CD14-positive monocyte (primary cell): ENCODE results near the gene B3GNT9. TPM values are rescaled to one million over a fixed set of nuclear protein-coding genes. Genes with fewer than 3 reads are reported as not detected.

Experiments used
- DNase-seq, 3 donors: peaks; one replicate each; pipeline ENCODE4 v3.0.0-alpha.2; 2011 to 2022
- H2AFZ ChIP-seq: 2 replicates; pipeline ENCODE4 v1.6.0; 2012; ENCODE audit warnings: mild to moderate bottlenecking, low read depth, low read length, inconsistent platforms; ENCODE audit not compliant: insufficient read depth, poor library complexity, severe bottlenecking
- H3K27ac ChIP-seq, 2 donors: 1 replicate in 1 of 2; 2 replicates in 1 of 2; pipeline ENCODE4 v1.5.1; 2012 to 2013; ENCODE audit warnings: low read length in 2 of 2, control low read depth in 1 of 2, inconsistent platforms in 1 of 2, low read depth in 1 of 2, mild to moderate bottlenecking in 1 of 2
- H3K27me3 ChIP-seq, 2 donors: one replicate each; pipeline versions ENCODE4 v1.6.0 to v1.6.1; 2011 to 2013; ENCODE audit warnings: low read length in 2 of 2; ENCODE audit not compliant: control insufficient read depth in 2 of 2, insufficient read depth in 2 of 2
- H3K36me3 ChIP-seq, 2 donors: replicated peaks in 1 of 2; 1 replicate in 1 of 2; 2 replicates in 1 of 2; pipeline versions ENCODE4 v1.5.1 to v1.6.1; 2012 to 2013; ENCODE audit warnings: low read length in 2 of 2, control low read depth in 1 of 2, inconsistent platforms in 1 of 2, mild to moderate bottlenecking in 1 of 2; ENCODE audit not compliant: insufficient read depth in 2 of 2, control insufficient read depth in 1 of 2
- H3K4me1 ChIP-seq, 2 donors: 1 replicate in 1 of 2; 2 replicates in 1 of 2; pipeline versions ENCODE4 v1.5.1 to v1.6.1; 2012 to 2013; ENCODE audit warnings: low read length in 2 of 2, control low read depth in 1 of 2, inconsistent platforms in 1 of 2, mild to moderate bottlenecking in 1 of 2, moderate library complexity in 1 of 2; ENCODE audit not compliant: insufficient read depth in 2 of 2, control insufficient read depth in 1 of 2
- H3K4me2 ChIP-seq: replicated peaks from 2 replicates; pipeline ENCODE3; 2012; ENCODE audit warnings: low read length, moderate library complexity, mild to moderate bottlenecking; ENCODE audit not compliant: poor library complexity, severe bottlenecking; ENCODE audit errors: extremely low read depth
- H3K4me3 ChIP-seq, 3 experiments: fragments of 200-600 bp in 1 of 3; sonication (generic) in 1 of 3; replicated peaks in 1 of 3; 1 replicate in 2 of 3; 2 replicates in 1 of 3; pipeline ENCODE4 v1.5.1; 2011 to 2013; ENCODE audit warnings: low read length in 3 of 3, mild to moderate bottlenecking in 3 of 3, control low read depth in 2 of 3, low read depth in 2 of 3, inconsistent platforms in 1 of 3, moderate library complexity in 1 of 3
- H3K79me2 ChIP-seq: 2 replicates; pipeline ENCODE4 v1.6.0; 2012; ENCODE audit warnings: mild to moderate bottlenecking, control low read depth, inconsistent platforms, low read length, moderate library complexity; ENCODE audit not compliant: insufficient read depth
- H3K9ac ChIP-seq: 2 replicates; pipeline ENCODE4 v1.6.0; 2017; ENCODE audit warnings: low read length, mild to moderate bottlenecking; ENCODE audit not compliant: insufficient read depth, poor library complexity, severe bottlenecking
- H3K9me3 ChIP-seq, 2 donors: replicated peaks in 1 of 2; 1 replicate in 1 of 2; 2 replicates in 1 of 2; pipeline versions ENCODE4 v1.5.1 to v1.6.1; 2012 to 2013; ENCODE audit warnings: low read length in 2 of 2, control low read depth in 1 of 2; ENCODE audit not compliant: control insufficient read depth in 1 of 2, insufficient read depth in 1 of 2
- H4K20me1 ChIP-seq: 2 replicates; pipeline ENCODE4 v1.6.0; 2012; ENCODE audit warnings: mild to moderate bottlenecking, low read length, control low read depth, moderate library complexity; ENCODE audit not compliant: insufficient read depth
- H3K27ac Mint-ChIP-seq, 7 donors: one replicate each; pipeline ENCODE4 v1.8.0; 2020; ENCODE audit warnings: mild to moderate bottlenecking in 7 of 7, mixed read lengths in 7 of 7, moderate library complexity in 6 of 7, inconsistent platforms in 2 of 7
- H3K27me3 Mint-ChIP-seq, 3 donors: one replicate each; pipeline ENCODE4 v1.8.0; 2021 to 2022; ENCODE audit warnings: low read depth in 3 of 3, mild to moderate bottlenecking in 3 of 3, mixed read lengths in 3 of 3, moderate library complexity in 3 of 3, inconsistent platforms in 1 of 3
- H3K36me3 Mint-ChIP-seq, 2 donors: one replicate each; pipeline ENCODE4 v1.8.0; 2020; ENCODE audit warnings: mixed read lengths in 2 of 2, inconsistent platforms in 1 of 2, mild to moderate bottlenecking in 1 of 2
- H3K4me1 Mint-ChIP-seq: one replicate; pipeline ENCODE4 v1.8.0; 2020; ENCODE audit warnings: mild to moderate bottlenecking, mixed read lengths
- H3K4me3 Mint-ChIP-seq, 2 donors: one replicate each; pipeline ENCODE4 v1.8.0; 2020; ENCODE audit warnings: mild to moderate bottlenecking in 2 of 2, mixed read lengths in 2 of 2, moderate library complexity in 1 of 2
- H3K9me3 Mint-ChIP-seq, 7 donors: one replicate each; pipeline ENCODE4 v1.8.0; 2020 to 2022; ENCODE audit warnings: mixed read lengths in 7 of 7, mild to moderate bottlenecking in 6 of 7, moderate library complexity in 6 of 7, inconsistent platforms in 2 of 7
- WGBS: methylation state at CpG from one replicate; pipeline ENCODE4 v1.1.5; 2013; ENCODE audit warnings: missing lambda C conversion rate; ENCODE audit not compliant: insufficient coverage; 5-methylcytosine and 5-hydroxymethylcytosine counted together
- intact Hi-C, 2 donors: fragments of 100-400 bp; cut with micrococcal nuclease; formaldehyde crosslinking; loops; one replicate each; pipeline versions ENCODE4 v1.15.0 to v1.15.1; 2023
- polyA plus RNA-seq, 3 donors: library from polyadenylated mRNA; depleted of rRNA in 1 of 3; unstranded in 2 of 3; stranded (reverse) in 1 of 3; fragments of 300-500 nt in 2 of 3; fragments of >200 nt in 1 of 3; fragmentation: Illumina TruSeq in 2 of 3; gene quantifications; 1 replicate in 2 of 3; 2 replicates in 1 of 3; pipeline ENCODE4 v1.2.3, GENCODE V29; 2012 to 2021
- TF ChIP-seq, protein P1 (sequence below): fragments of 200-600 bp; IDR thresholded peaks from one replicate; pipeline ENCODE4 v1.8.0; 2022; ENCODE audit warnings: antibody characterized with exemption, mild to moderate bottlenecking

Gene B3GNT9
- polyA plus RNA-seq, 3 donors: 0.10 to 0.67 (median 0.20) TPM

DNA sequence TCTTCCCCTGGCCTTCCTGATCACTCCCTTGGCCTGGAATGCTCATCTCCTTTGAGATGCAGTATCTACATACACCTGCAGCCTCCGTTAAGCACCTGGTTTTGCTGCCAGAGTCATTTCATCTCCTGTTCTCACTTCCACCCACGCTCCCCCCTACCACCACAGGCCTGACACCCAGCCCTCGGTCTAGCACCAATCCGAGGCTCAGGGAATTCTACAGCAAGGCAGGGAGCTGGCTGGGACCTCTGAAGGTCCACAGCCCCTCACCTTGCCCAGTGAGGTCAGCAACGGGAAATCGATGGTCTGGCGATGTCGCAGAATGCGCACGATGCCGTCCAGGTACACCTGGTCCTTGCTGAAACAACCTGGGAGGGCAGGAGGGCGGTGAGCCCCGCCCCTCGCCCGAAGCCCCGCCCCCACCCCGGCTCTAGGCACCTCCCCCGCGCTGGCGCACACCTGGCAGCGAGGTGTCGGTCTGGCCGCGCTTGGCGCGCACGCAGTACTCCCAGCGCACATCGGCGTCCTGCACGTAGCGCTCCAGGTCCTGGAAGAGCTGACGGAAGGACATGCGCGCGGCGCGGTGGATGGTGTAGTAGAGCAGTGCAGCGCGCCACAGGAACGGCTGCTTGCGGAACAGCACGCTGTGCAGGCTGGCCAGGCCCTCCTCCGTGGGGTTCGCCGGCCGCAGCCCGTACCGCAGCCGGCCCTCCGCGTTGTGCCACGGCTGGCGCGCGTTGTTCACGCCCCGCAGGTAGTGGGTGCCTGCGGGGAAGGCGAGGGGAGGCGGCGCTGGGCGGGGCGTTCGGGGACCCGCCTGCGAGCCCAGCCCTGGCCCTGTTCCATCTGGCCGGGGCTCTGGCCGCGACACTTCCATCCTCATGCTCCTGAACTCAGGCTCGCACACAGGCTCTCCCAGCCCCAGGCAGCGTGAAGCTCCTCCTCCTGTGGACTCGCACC is 27.2 kb upstream of the B3GNT9 start:
- Mint-ChIP-seq H3K4me3 (peak overlapping the region; percentile 64 to 91), H3K27me3 (peaks cover 40 to 68% (median 49%) of the 10 kb centered on the region in 3 donors), H3K27ac (peak overlapping the region in 1 of 7 donors; percentile 2)

DNA sequence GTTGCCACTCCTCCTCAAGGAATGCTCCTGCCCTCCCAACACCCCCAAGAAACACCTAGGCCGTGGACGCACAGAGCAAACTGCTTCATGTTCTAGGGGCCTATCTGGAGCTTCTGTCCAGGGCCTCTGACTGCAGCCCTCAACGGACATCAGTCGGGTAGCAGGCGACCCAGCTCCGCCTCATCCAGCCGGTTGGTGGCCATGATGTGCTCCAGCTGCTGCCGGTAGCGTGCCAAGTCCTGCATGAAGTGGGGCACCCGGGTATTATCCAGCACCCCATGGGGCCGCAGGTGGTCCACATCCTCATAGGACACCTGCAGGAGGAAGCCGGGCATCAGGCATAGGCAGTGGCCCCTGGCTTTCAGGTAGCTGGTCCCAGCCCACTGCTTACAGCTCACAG is 25.9 kb upstream of the B3GNT9 start:
- TF ChIP-seq, protein P1, sequence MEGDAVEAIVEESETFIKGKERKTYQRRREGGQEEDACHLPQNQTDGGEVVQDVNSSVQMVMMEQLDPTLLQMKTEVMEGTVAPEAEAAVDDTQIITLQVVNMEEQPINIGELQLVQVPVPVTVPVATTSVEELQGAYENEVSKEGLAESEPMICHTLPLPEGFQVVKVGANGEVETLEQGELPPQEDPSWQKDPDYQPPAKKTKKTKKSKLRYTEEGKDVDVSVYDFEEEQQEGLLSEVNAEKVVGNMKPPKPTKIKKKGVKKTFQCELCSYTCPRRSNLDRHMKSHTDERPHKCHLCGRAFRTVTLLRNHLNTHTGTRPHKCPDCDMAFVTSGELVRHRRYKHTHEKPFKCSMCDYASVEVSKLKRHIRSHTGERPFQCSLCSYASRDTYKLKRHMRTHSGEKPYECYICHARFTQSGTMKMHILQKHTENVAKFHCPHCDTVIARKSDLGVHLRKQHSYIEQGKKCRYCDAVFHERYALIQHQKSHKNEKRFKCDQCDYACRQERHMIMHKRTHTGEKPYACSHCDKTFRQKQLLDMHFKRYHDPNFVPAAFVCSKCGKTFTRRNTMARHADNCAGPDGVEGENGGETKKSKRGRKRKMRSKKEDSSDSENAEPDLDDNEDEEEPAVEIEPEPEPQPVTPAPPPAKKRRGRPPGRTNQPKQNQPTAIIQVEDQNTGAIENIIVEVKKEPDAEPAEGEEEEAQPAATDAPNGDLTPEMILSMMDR: no peak
- Mint-ChIP-seq H3K27me3 (peaks cover 46 to 80% (median 57%) of the 10 kb centered on the region in 3 donors), H3K9me3 (peaks cover 0 to 19% (median 5%) of the 10 kb centered on the region in 7 donors), H3K4me3 (peak overlapping the region in 1 of 2 donors; percentile 75), H3K4me1 (peaks cover 35% of the 10 kb centered on the region), H3K36me3 (peaks cover 32 to 33% of the 10 kb centered on the region in 2 donors), H3K27ac (peak overlapping the region in 1 of 7 donors; percentile 69)
- Histone ChIP-seq H4K20me1 (peaks cover 32% of the 10 kb centered on the region), H3K4me1 (peaks cover 51 to 58% of the 10 kb centered on the region in 2 donors), H3K27ac (no peak overlapping the region), H3K4me2 (no peak overlapping the region), H3K4me3 (no peak overlapping the region), H2AFZ (no peak overlapping the region), H3K9me3 (no peaks in the 10 kb centered on the region), H3K9ac (no peak overlapping the region), H3K27me3 (peaks cover 13 to 52% of the 10 kb centered on the region in 2 donors), H3K79me2 (no peaks in the 10 kb centered on the region), H3K36me3 (no peaks in the 10 kb centered on the region)
- WGBS: 97% methylated on average over 12 of the region's 12 CpGs
- DNase-seq: no peak
- intact Hi-C loops: no loop called here

More for the DNA sequence above, 27.2 kb upstream of the B3GNT9 start:
- H3K9me3 ChIP-seq: no peaks in the 10 kb centered on the region
- TF ChIP-seq, protein P1: no peak
- no peaks in the 10 kb centered on the region for H3K36me3 ChIP-seq
- H3K36me3 Mint-ChIP-seq: peaks cover 28 to 29% of the 10 kb centered on the region in 2 donors
- no peak overlapping the region for H3K9ac ChIP-seq
- no peak overlapping the region for H3K27ac ChIP-seq
- H2AFZ ChIP-seq: peak overlapping the region; percentile 55
- H3K4me1 Mint-ChIP-seq: peaks cover 23% of the 10 kb centered on the region
- peak in 2 of 3 donors; percentile 56 to 58 for DNase-seq
- peak overlapping the region; percentile 73 for H3K4me2 ChIP-seq
- peaks cover 13 to 52% of the 10 kb centered on the region in 2 donors for H3K27me3 ChIP-seq
- peaks cover 32% of the 10 kb centered on the region for H4K20me1 ChIP-seq
- H3K79me2 ChIP-seq: peaks cover 8% of the 10 kb centered on the region
- intact Hi-C loops: no loop called here
- peaks cover 48 to 58% of the 10 kb centered on the region in 2 donors for H3K4me1 ChIP-seq
- 5% methylated on average over 65 of the region's 73 CpGs for WGBS
- peak overlapping the region in 1 of 3 experiments; percentile 67 for H3K4me3 ChIP-seq
- H3K9me3 Mint-ChIP-seq: peaks cover 0 to 19% (median 5%) of the 10 kb centered on the region in 7 donors
